Measurements from ENCODE around the gene ENAM.

DNA sequence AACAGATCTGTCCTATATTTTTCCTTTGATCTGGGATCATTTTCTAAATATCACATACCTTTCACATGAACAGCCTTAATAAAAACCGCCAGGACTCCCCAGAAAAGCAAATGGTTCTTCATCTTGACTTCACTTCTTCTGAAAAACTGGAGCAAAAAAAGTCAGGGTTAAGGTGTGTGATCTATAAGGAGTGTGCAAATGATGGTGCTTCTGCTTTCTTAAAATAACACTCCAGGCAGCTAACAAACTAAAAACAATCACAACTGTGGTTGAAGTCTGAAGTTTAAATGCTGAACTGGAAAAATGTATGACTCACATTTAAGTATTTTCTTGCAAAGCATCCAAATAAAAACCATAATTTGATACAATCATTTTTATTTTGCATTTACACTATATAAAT is 37.8 kb downstream of the ENAM start, which contains the start of gene JCHAIN:
- TF ChIP-seq CTCF (IDR thresholded peaks at IDR 0.05), result no peak
- no peak for TF ChIP-seq POLR2A (IDR thresholded peaks at IDR 0.05)
- TF ChIP-seq POLR2AphosphoS5 (IDR thresholded peaks at IDR 0.05; ENCODE audit: insufficient read depth in 1 of 2, low read depth in 1 of 2), result no peak

Measured in vagina (tissue), 2 donors.